Measurements from ENCODE around the gene ZNF101.

GRCh38 chr19:19628501-19629134 is 40.0 kb upstream of the ZNF101 start:
- TF ChIP-seq CTCF (IDR thresholded peaks at IDR 0.05) (no peak), EZH2phosphoT487 (IDR thresholded peaks at IDR 0.05) (no peak)

Data from neural progenitor cell (in vitro differentiated cells).